HG02884 (cell line): Measurements from ENCODE around the gene SYT6.
A peak's percentile ranks its signal among the peaks of the same experiment; 100 is the strongest.

ENCODE experiments used
- ATAC-seq: cut with Tn5 transposase; IDR thresholded peaks from one replicate; pipeline ENCODE4 v1.9.1; 2021; ENCODE audit warnings: mild to moderate bottlenecking, moderate library complexity; ENCODE audit not compliant: unreplicated experiment

Gene SYT6

DNA sequence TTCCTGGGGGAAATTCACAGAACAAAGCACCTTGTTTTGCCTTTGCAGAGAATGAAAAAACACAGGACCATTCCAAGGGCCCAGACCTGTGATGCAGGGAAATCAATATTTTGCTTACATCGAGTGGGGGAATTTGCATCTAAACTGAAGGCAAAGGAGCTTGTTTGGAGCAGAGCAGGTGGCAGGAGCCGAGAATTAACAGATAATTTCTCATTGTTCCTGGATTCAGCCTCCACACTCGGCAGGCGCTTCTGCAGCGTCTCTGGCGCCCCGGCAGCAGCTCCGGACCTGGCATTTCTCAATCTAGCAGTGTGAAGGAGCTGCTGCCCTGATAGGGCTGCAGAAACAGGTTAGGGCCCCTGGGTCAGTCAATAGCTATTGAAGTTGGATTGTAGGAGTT lies 2.0 kb upstream of the SYT6 start:
- ATAC-seq = no peak

DNA sequence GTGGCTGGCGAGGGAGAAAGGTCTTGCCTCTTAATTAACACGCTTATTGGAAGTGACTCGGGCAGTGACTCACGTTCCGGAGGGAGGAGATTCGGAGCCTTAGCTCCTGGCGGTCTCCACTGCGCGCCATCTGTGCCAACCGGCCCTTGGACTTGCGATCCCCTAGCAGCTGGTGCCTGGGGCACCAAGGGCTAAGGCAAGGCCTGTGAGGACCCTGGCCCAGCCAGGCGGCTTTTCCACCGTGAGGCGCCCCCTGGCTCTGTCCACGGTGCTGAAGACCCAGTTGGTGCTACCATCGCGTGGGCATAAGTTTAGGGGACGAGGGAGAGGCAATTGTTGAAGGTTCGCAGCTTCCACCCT lies 1.3 kb upstream of the SYT6 start:
- ATAC-seq = no peak

DNA sequence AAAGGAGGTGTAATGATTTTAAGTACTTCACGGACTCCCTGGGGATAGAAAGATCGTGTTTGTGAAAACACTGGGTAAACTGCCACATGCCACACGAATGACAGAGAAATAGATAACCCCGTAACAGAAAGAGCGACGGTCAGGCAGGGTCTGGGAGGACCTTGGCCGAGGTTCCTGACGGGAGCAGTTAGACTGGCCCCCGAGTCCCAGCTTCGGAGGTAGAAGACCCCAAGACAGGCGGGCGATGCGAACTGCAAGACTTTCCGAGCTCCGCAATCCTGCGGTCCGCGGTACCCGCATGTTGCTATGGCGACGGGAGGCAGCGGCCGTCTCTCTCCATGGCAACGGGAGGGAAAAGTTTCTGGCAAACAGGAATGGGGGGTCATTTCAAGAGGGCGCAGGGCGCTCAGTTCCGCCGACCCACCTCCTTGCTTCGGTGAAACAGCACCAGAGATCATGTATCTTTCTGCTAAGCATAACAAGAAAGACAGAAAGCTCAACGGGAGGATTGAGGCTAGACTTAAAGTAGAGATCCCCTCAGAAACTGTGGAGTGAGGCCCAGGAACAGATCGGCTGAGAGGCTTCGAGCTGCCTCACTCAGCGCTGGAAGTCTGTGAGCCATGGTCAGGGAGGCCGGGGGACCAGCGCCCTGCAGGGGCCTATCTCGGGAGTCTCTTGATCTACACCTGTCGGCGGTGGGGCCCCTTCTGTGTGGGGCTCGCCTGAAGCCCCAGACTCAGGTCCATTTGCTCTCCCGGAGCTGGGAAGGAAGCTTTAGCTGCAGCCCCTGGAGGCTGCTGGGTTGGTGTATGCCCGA lies 685 bp upstream of the SYT6 start:
- ATAC-seq = no peak

DNA sequence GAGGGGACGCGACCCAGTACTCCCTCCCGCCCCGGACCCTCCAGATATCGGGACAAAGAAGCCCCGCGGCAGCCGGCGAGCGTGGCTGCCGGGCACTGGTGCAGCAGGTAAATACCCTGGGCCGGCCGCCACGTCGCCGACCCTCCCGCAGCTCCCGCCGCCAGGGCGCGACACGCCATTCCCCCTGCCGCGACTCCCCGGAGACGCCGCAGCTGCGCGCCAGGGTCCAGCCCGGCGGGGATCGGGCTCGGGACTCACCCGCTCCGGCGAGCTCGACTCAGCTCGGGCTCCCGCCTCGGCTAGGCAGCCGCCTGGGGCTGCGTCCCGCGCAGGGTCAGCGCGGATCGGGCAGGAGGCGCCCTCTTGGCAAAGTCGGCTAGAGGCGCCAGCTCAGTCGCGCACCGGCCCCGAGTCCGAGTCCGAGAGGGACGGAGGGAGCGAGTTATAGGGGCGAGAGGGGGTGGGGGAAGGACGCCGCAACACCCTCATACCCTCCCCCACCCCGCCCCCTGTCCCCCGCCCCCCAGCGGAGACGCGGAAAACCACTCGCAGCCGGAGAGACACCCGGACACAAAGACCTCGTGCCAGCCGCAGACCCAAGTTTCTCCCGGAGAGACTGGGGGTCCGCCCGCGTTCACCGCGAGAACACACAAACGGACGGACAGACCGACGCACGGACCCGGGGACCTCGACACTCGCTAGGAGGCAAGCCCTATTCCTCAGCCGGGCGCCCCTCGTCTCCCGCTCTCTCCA lies 985 bp downstream of the SYT6 start:
- ATAC-seq = no peak

DNA sequence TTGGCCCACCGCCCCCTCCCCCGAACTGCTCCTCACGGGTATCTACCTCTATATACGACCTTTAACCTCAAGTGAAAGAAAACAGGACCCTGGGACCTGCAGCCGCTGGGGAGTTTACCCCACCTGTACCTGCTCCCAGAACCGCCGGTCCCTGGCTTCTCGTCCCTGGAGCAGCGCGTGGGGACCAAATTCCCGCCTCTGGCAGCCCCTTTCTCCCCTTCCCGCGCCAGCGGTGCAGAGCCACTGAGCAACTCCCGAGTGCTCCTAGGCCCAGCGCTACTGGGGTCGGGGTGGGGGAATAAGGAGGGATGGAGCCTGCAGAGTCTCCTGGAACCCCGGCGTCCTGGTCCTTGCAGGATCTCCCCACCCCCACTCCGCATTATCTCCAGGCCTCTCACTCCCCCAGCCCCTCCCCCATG lies 1.6 kb downstream of the SYT6 start:
- no peak for ATAC-seq

DNA sequence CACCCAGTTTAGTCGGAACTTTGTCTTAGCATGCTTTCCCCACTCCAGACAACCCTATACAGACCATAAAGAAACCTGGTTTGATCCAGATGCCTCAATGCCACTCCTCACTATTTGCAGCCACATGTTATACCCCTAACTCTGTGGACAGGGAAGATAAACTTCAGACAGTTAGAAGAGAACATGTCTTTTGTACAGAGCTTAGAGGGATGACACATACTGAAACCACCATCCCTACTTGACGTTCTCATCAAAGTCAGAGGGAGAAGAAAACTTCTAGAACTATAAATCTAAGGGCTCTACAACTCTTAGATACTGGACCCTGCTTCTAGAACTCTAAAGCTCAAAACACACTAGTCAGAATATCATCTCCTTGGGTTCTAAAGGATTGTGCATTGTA lies 3.7 kb downstream of the SYT6 start:
- no peak for ATAC-seq

DNA sequence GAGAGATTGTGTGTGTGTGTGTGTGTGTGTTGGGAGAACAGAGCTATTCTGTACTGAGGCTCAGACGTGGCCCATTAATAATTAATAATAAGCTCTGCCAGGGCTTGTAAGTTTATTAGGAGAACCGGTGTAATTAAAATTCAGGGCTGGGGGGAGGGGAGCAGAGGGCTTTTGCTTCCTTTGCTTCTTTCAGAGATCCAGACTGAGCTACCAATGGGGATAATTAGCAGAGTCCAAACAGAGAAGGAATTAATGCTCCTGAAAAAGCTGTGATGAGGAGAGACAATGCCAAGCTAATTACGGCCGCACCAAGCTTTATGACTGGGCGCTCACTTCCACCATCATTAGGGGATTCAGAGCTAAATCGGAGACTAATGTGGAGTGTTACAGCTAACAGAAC lies 4.5 kb downstream of the SYT6 start:
- ATAC-seq = no peak

DNA sequence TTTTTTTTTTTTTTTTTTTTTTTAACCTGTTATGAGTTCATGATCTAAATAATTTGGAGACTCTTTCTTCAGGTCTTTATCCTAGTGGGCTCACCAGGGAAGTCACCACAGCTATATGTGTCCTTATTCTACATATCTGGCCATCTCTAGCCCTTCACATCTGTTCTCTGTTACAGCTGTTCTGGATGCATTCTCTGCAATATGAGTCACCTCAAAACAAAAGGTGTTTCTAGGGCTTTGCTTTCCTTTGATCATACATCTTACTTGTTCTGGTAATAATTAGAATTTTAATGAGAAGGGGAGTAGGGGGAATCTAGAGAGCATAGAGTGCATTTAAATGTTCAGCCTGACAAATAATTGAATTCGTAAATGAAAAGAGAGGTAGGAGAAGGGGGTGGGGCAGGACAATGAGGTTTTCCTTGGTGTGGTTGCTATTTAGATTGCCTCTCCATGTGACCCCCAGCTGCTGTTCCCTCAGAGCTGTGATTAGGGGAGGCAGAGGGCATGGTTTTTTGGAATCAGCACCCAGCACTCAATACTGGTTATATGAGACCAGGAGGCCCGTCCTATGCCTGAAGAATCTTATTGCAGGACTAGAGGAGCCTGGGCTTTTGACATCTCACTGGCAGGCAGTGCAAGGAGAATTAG lies 8.0 kb downstream of the SYT6 start:
- no peak for ATAC-seq

DNA sequence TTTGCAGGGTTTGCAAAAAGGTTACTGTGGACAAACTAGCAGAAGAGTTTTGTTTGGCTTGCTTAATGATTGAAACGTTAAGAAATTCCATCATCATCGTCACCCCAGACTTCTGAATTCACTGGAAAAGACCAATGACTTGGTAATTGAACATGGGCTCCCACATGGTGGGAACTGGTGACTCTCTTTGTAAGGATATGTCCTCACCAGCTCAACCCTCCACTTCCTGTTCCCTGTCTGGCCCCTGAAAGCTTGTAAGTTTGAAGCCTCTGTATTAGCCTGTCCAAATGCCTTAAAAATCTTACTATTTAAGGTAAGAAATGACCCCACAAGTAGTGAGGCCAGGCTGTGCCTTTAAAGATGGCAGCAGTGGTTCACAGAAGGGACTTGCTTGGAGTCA lies 9.7 kb downstream of the SYT6 start:
- no peak for ATAC-seq

DNA sequence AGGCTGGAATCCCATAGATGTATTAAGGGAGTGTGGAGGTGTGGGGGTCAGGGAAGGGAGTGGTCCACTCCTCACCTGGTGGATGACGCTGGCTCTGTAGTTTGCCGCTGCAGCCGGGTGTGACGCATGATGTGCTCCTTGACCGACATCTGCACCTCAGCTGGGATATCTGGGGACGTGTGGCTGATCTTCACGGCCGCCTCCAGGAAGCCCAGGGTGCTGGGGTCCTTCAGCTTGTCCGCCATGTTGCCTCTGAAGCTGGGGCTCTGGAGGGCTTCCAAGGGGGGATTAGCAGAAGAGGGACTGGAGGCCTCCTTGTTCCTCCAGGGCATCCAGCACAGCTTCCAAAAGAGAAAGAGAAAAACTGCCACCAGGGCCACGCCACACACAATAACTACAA lies 14.1 kb downstream of the SYT6 start:
- no peak for ATAC-seq

DNA sequence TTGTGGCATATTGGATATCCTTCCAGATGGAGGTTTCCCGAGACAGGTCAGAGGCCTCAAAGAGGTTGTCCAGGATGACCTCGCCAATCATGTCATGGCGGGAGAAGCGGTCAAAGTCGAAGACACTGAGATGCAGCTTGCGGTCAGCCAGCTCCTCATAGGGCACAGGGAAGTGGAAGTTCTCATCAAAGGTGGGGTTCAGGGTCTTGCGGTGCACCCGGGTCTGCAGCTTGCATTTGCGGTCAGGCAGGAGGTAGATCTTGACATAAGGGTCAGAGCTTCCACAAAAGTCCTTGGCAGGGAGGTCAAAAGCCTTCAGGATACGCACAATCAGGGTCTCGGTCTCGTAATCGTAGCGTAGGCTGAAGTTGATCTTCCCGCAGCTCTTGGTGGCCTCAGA lies 16.2 kb downstream of the SYT6 start:
- no peak for ATAC-seq

DNA sequence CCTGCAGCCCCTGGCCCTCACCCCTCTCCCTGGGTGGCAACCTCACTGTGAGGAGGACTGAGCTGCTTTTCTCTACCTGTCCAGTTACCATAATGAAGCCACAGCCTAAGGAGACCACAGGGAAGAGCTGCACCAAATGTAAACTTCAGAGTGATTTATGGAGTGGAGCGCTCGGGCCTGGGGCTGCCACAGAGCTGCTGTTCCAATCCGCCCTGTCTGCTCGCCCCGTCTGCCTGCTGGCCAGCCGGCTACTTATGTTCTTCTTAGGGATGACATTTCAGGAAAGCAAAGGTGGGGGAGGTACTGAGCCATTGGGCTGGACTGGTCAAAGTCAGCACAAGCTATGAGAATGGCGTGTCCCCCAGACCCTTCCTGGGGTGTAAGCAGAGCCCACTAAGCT lies 17.9 kb downstream of the SYT6 start:
- no peak for ATAC-seq

DNA sequence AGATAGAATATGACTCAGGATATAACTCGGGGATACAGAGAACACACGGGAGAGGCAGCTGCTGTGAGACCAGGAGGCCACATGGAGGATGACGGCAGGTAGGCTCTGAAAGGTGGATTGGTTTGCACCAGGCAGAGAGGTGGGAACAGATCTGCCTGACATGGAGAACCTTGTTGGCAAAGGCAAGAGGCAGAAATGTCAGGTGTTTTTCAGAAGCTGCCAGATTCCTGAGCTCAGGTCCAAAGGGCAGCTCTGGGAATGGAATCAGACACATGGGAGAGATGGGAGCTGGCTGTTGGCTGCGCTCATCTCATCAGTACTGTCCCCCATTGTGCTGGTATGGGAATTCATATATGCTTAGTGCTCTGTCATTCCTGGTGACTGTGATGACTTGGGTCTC lies 19.2 kb downstream of the SYT6 start:
- ATAC-seq = no peak

DNA sequence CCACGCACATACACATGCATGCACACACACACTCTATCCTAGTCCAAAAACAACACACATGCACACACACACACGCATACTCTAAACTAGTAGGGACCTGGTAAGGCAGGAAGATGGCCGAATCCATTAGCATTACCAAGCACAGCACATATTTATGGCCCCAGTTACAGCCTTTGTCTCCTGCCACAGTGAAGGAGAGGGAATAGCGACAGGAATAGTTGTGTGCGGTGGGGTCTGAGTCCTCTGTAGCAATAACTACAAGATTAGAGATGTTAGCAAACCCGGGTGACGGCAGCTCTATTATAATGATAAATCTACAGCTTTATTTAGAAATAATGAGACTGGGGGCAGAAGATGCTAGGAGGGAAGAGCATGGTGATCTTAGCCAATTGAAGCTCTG lies 20.5 kb downstream of the SYT6 start:
- ATAC-seq = no peak

DNA sequence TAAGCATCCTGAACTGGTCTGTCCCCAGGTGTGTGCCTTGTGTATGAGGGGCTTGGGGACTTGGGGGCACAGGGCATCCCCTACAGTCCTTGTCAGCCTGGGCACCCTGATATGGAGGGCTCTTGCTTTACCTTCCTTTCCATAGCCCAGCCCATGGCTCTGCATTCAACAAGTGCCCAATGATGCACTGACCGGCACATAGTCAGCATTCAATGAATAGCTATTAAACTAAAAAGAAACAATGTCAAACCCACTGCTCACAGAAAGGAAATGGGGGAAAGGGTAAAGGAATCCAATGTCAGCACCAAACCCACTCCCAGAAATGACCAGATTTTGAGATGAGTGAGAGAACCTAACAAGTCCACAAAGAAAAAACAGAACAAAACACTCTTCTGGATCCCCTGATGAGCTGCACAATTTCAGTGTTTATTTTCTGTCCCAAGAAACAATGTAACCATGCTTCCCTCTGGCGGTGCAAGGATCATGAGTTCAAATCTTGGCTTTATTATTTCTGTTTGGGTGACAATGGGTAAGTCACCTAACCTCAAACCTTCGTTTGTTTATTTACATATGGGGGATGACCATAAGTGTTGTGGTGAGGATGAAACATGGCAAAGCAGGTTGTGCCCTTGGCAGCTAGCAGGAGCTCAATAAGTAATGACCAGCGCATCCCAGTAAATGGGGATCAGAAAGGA lies 22.0 kb downstream of the SYT6 start:
- no peak for ATAC-seq

DNA sequence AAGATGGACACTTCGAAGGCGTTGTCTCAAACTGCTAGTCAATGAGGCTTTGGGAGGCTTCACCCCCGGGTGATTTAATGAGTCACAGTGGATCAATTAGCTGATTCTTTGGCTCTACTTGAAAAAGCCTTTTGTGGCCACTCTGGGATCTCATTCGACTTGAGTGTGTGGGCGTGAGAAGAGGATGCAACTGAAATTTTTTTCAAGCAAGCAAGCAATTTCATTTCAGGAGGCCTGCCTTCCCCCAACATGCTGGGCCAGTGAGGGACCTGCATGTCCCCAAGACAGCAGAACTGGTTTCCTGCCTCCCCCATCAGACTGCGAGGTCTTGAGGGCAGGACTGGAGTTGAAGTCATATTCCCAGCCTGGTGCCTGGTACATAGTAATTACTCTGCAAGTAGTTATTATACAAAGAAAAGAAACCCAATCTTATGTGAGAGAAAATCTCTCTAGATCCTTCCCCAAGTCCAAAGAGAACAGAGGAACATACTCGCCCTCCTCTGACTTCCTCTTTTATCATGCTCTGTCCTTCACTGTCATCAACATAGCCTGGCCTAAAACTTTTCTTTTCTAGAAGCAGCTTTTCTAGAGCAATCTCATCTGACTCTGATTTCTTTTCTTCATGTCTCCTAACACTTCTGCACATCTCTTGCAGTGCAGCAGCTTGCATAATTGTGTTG lies 22.7 kb downstream of the SYT6 start:
- ATAC-seq = no peak

DNA sequence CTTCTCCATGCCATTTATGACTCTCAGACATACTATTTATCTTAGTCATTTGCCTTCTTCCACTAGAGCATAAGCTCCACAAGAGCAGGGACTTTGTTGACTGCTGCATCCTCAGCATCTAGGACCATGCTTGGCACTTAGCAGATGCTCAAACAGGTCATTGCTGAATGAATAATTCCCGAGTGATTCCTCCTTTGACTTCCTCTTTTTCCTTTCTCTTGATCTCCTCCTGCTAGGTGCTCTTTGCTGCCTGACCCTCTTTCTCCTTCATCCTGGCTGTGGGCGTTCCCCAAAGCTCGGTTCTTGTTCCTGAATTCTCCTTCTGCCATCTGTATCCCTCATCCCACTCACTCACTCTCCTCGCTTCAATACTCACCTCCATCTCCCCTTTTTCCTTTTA lies 23.5 kb downstream of the SYT6 start:
- ATAC-seq = no peak

DNA sequence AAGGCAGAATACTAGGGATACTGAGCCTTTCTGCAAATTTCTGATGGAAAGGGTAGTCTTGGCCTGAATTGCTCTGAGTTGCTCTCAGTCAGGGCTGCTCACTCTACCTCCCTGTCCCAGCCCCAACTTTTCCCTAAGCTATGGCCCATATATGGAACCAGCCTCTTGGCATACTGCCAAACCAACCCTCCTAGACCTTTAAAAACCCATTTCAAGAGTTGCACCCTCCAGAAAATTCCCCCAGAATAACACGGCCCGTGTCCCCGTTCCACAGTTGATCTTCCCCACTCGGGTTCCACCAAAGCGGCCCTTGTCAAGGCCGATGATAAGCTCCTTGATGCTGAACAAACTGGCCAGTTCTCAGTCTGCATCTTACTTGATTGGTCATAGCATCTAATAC lies 25.4 kb downstream of the SYT6 start:
- no peak for ATAC-seq

DNA sequence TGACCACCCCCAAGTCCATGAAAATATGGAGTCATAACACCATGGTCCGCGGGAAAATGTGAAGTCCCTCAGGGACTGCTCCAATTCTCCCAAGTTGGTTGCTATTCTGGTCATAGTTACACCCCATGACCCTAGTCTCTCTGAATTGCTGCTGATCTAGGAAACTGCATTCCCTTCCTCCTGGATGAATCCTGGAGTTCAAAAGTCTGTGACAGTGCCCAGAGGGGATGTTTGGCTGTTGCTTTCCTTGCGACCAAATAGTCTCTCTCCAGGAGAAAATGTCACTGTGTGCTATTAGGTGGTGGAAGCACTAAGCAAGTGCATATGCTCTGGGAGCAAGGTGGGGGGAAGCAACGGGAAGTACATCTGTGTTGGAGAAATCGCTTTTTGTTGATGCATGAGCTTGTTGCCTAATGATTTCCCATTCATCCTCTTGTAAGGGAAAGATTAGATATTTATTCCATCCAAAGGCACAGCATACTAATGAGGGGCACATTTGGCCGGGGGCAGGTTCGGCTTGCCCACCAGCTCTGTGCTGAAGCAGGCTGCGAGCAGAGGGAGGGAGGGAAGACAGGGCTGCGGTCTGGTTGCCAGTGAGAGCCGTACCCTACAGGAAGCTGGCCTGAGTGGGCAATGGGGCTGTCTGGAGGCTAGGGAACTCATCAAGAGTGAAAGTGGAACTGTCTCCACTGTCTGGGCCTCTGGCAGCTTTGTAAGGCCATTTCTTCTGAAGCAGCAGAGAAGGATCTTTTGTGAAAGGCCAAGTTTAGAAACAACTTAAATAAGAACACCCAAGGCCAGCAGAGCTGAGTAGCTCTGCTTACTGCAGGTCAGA lies 27.2 kb downstream of the SYT6 start:
- peak; percentile 91 for ATAC-seq

DNA sequence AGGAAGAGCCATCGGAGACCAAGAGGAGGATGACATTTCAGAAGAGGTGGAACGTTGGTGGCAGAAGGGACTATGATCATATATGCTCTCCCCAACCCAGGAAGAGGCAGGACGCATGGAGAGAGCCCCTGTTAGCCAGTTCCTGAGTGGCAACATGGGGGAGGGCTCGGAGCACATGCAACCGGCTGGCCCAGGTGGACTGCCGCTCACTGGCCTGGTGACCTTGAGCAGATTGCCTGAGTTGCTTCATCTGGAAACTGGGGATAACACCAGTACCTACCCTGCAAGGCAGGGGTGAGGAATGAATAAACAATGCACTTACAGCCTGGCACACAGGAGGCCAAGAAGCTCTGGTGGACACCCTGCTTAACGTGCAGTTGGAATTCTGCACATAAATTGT lies 29.0 kb downstream of the SYT6 start:
- no peak for ATAC-seq
